K562 (cell line): ENCODE measurements around the gene RELCH. TPM values are rescaled to one million over a fixed set of nuclear protein-coding genes. Genes with fewer than 3 reads are reported as not detected.

Experiments
- ATAC-seq: fragments of 200-7000 bp; cut with Tn5 transposase; 3 replicates; pipeline ENCODE4 v1.9.1; 2020; ENCODE audit warnings: moderate library complexity
- BruUV-seq: library from RNA; stranded (reverse); fragments of 400-500 nt; replicated peaks from 2 replicates; lab custom pipeline; 2021; lab: Mats Ljungman, UMichigan
- CTCF ChIA-PET: fragments of 300-600 bp; formaldehyde crosslinking; extraction: SDS; loops from one replicate; lab custom pipeline; 2021; ENCODE audit warnings: low intra/inter-chr PET ratio; lab: Yijun Ruan, JAX
- POLR2A ChIA-PET: fragments of 300-600, 350-650 bp; sonication (Branson Sonifier 250); formaldehyde crosslinking; extraction: SDS; loops from one replicate; lab custom pipeline; 2021; ENCODE audit warnings: antibody characterized with exemption, inconsistent platforms; lab: Yijun Ruan, JAX
- DNase-seq, 4 experiments: peaks; one replicate each; pipeline versions ENCODE4 v3.0.0 to v3.0.0-alpha.2; 2011 to 2018; ENCODE audit warnings: low spot score in 3 of 4, mixed read lengths in 3 of 4; ENCODE audit errors: extremely low read depth in 1 of 4
- FAIRE-seq: peaks from 2 replicates; lab custom pipeline; 2011; peaks lifted over from hg19 to GRCh38; lab: Jason Lieb, UNC
- H2AFZ ChIP-seq: 2 replicates; pipeline ENCODE4 v1.6.0; 2011; ENCODE audit warnings: low read depth, low read length, control low read depth, inconsistent platforms
- H3K27ac ChIP-seq: fragments of 200-600 bp; 3 replicates; pipeline ENCODE4 v1.8.0; 2011; ENCODE audit warnings: low read depth, mild to moderate bottlenecking, control low read depth, inconsistent platforms, low read length, moderate library complexity, mixed read lengths; ENCODE audit errors: extremely low read depth
- H3K27me3 ChIP-seq, 2 experiments: fragments of 300-600 bp in 1 of 2; 2 replicates in 1 of 2; 3 replicates in 1 of 2; pipeline versions ENCODE4 v1.6.0 to v1.8.0; 2011; ENCODE audit warnings: inconsistent platforms in 2 of 2, low read length in 2 of 2, mild to moderate bottlenecking in 1 of 2, mixed read lengths in 1 of 2, moderate library complexity in 1 of 2; ENCODE audit not compliant: control insufficient read depth in 2 of 2, insufficient read depth in 2 of 2
- H3K36me3 ChIP-seq: fragments of 300-600 bp; 3 replicates; pipeline ENCODE4 v1.8.0; 2011; ENCODE audit warnings: mild to moderate bottlenecking, low read length, inconsistent platforms; ENCODE audit not compliant: control insufficient read depth, insufficient read depth
- H3K4me1 ChIP-seq, 2 experiments: fragments of 200-600 bp in 1 of 2; replicated peaks in 1 of 2; 2 replicates in 1 of 2; 3 replicates in 1 of 2; pipeline versions ENCODE4 v1.5.1 to v1.8.0; 2011; ENCODE audit warnings: inconsistent platforms in 2 of 2, low read length in 2 of 2, mild to moderate bottlenecking in 1 of 2, mixed read lengths in 1 of 2, moderate library complexity in 1 of 2; ENCODE audit not compliant: control insufficient read depth in 2 of 2, insufficient read depth in 2 of 2
- H3K4me2 ChIP-seq: 2 replicates; pipeline ENCODE4 v1.6.1; 2011; ENCODE audit warnings: low read length, control low read depth, inconsistent platforms, mixed read lengths; ENCODE audit not compliant: insufficient read depth
- H3K4me3 ChIP-seq: fragments of 200-600 bp; sonication (generic), shearing (Covaris generic); 2 replicates; pipeline ENCODE4 v1.5.1; 2016; ENCODE audit warnings: control low read depth, inconsistent platforms
- H3K79me2 ChIP-seq: fragments of 200-600 bp; 3 replicates; pipeline ENCODE4 v1.8.0; 2011; ENCODE audit warnings: low read length, inconsistent platforms; ENCODE audit not compliant: control insufficient read depth, insufficient read depth
- H3K9ac ChIP-seq, 2 experiments: 2 replicates each; pipeline versions ENCODE4 v1.6.0 to v1.6.1; 2011; ENCODE audit warnings: low read depth in 2 of 2, low read length in 2 of 2, control low read depth in 1 of 2, inconsistent platforms in 1 of 2, mild to moderate bottlenecking in 1 of 2, mixed read lengths in 1 of 2; ENCODE audit not compliant: insufficient read depth in 1 of 2
- H3K9me1 ChIP-seq: one replicate; pipeline ENCODE4 v1.6.0; 2011; ENCODE audit warnings: inconsistent platforms, mild to moderate bottlenecking, low read length, moderate library complexity; ENCODE audit not compliant: control insufficient read depth, insufficient read depth
- H3K9me3 ChIP-seq: replicated peaks from 2 replicates; pipeline ENCODE4 v1.5.1; 2011; ENCODE audit warnings: low read depth, low read length, inconsistent platforms; ENCODE audit not compliant: control insufficient read depth, insufficient read depth
- H4K20me1 ChIP-seq: replicated peaks from 2 replicates; pipeline ENCODE4 v1.6.1; 2011; ENCODE audit warnings: low read length, inconsistent platforms, mixed read lengths; ENCODE audit not compliant: control insufficient read depth, insufficient read depth
- CTBP1 ChIP-seq: fragments of 450-650 bp; IDR thresholded peaks from 2 replicates; pipeline ENCODE4 v1.6.1; 2016; ENCODE audit warnings: borderline replicate concordance
- CXXC5 ChIP-seq: fragments of 250-450 bp; sonication (Bioruptor Pico); IDR thresholded peaks from 2 replicates; pipeline ENCODE4 v1.8.0; 2022; ENCODE audit warnings: inconsistent platforms, mild to moderate bottlenecking, moderate library complexity
- DMBX1 ChIP-seq: fragments of 250-450 bp; sonication (Bioruptor Pico); IDR thresholded peaks from 2 replicates; pipeline ENCODE4 v1.8.0; 2022; ENCODE audit warnings: inconsistent platforms, mild to moderate bottlenecking, moderate library complexity, borderline replicate concordance
- ETS2 ChIP-seq: IDR thresholded peaks from 2 replicates; pipeline ENCODE4 v1.6.1; 2016; ENCODE audit warnings: borderline replicate concordance, missing genetic modification characterization, mild to moderate bottlenecking, moderate library complexity, missing compliant biosample characterization; ENCODE audit not compliant: poor library complexity, severe bottlenecking
- JUND ChIP-seq, 2 experiments: IDR thresholded peaks; 2 replicates in 1 of 2; 3 replicates in 1 of 2; pipeline ENCODE4 v1.6.1; 2011; ENCODE audit warnings: borderline replicate concordance in 2 of 2, low read depth in 2 of 2, low read length in 2 of 2, improper control_type of control experiment in 1 of 2, missing biosample characterization in 1 of 2, missing genetic modification characterization in 1 of 2, missing genetic modification reagents in 1 of 2
- LCOR ChIP-seq: sonication (generic); formaldehyde crosslinking; IDR thresholded peaks from 2 replicates; pipeline ENCODE4 v1.8.0; 2022; ENCODE audit warnings: mild to moderate bottlenecking, missing genetic modification reagents
- MLLT1 ChIP-seq, 2 experiments: fragments of 450-650 bp; IDR thresholded peaks; 2 replicates each; pipeline ENCODE4 v1.6.1; 2016
- MTA3 ChIP-seq: fragments of 450-650 bp; formaldehyde crosslinking; IDR thresholded peaks from 2 replicates; pipeline ENCODE4 v1.6.1; 2017; ENCODE audit warnings: mild to moderate bottlenecking, borderline replicate concordance
- NFE2 ChIP-seq: IDR thresholded peaks from 2 replicates; pipeline ENCODE4 v1.6.1; 2014; ENCODE audit warnings: antibody characterized with exemption, low read depth
- SRF ChIP-seq, 2 experiments: fragments of 250-450, 450-650 bp in 1 of 2; sonication (Bioruptor Pico) in 1 of 2; sonication (generic) in 1 of 2; formaldehyde crosslinking; IDR thresholded peaks; 2 replicates each; pipeline versions ENCODE4 v1.5.0 to v1.5.1; 2020 to 2022; ENCODE audit warnings: mild to moderate bottlenecking in 1 of 2, missing genetic modification reagents in 1 of 2
- TAF7 ChIP-seq: fragments of 450-650 bp; IDR thresholded peaks from 2 replicates; pipeline ENCODE4 v1.6.1; 2016; ENCODE audit warnings: missing genetic modification characterization, missing compliant biosample characterization
- TARDBP ChIP-seq: fragments of 450-650 bp; IDR thresholded peaks from 2 replicates; pipeline ENCODE4 v1.6.1; 2016
- TEAD2 ChIP-seq: fragments of 450-650 bp; IDR thresholded peaks from 2 replicates; pipeline ENCODE4 v1.6.1; 2016; ENCODE audit warnings: missing genetic modification characterization, control low read depth, missing compliant biosample characterization
- ZBTB1 ChIP-seq: sonication (generic); formaldehyde crosslinking; IDR thresholded peaks from 2 replicates; pipeline ENCODE4 v1.8.1; 2023; ENCODE audit warnings: missing genetic modification reagents, low read depth, mild to moderate bottlenecking, borderline replicate concordance
- ZNF232 ChIP-seq: sonication (generic); formaldehyde crosslinking; IDR thresholded peaks from 2 replicates; pipeline ENCODE4 v1.8.0; 2022; ENCODE audit warnings: mild to moderate bottlenecking, missing genetic modification reagents
- ZNF76 ChIP-seq: fragments of 250-450 bp; sonication (Bioruptor Pico); IDR thresholded peaks from 2 replicates; pipeline ENCODE4 v1.4.0; 2020; ENCODE audit warnings: mild to moderate bottlenecking, moderate library complexity, borderline replicate concordance
- WGBS: fragments of 100-300 bp; shearing (Covaris generic); methylation state at CpG from one replicate; pipeline ENCODE4 v1.1.6; 2016; ENCODE audit warnings: low coverage, mixed read lengths; ENCODE audit not compliant: insufficient coverage; ENCODE audit errors: missing lambda C conversion rate; 5-methylcytosine and 5-hydroxymethylcytosine counted together
- in situ Hi-C: fragments of 300-500 bp; cut with MboI; formaldehyde crosslinking; loops from 4 replicates; pipeline ENCODE4 v1.15.0; 2018; ENCODE audit warnings: inconsistent platforms, mixed read lengths
- intact Hi-C: fragments of 100-400 bp; cut with micrococcal nuclease; formaldehyde crosslinking; loops from 2 replicates; pipeline ENCODE4 v1.14.2; 2022
- polyA plus RNA-seq, 8 experiments: library from polyadenylated mRNA; depleted of rRNA in 4 of 8; stranded (reverse) in 5 of 8; unstranded in 3 of 8; fragments of >200 nt; fragmentation: Nextera tagmentation in 2 of 8; fragmentation: Illumina TruSeq in 1 of 8; extraction: Ambion mirVana in 2 of 8; extraction: Trizol in 1 of 8; gene quantifications; 2 replicates each; pipeline versions ENCODE4 v1.2.1 to v1.2.3, GENCODE V29; 2011 to 2014; ENCODE audit warnings: inconsistent platforms in 1 of 8, missing spikeins in 1 of 8
- total RNA-seq, 7 experiments: library from RNA; depleted of rRNA in 6 of 7; stranded (reverse); fragments of >200 nt in 6 of 7; fragmentation: Illumina TruSeq in 2 of 7; extraction: Trizol in 2 of 7; gene quantifications; 2 replicates each; pipeline versions ENCODE4 v1.2.1 to v1.2.3, GENCODE V29; 2011 to 2021; ENCODE audit warnings: low replicate concordance in 1 of 7
- TF ChIP-seq, protein P1 (sequence below): sonication (generic); formaldehyde crosslinking; IDR thresholded peaks from 2 replicates; pipeline ENCODE4 v1.8.0; 2022; ENCODE audit warnings: missing genetic modification reagents, mild to moderate bottlenecking, moderate library complexity, borderline replicate concordance
- TF ChIP-seq, protein P2 (sequence below): fragments of 250-450 bp; sonication (Bioruptor Pico); IDR thresholded peaks from 2 replicates; pipeline ENCODE4 v1.4.0; 2020; ENCODE audit warnings: mild to moderate bottlenecking, moderate library complexity

The RELCH gene
- total and polyA plus RNA-seq, 9 of the 15 experiments (the other 6 are each of a cell fraction or from before 2014, with no cell fraction given) = 1.4 to 13.6 (median 7.6) TPM

DNA sequence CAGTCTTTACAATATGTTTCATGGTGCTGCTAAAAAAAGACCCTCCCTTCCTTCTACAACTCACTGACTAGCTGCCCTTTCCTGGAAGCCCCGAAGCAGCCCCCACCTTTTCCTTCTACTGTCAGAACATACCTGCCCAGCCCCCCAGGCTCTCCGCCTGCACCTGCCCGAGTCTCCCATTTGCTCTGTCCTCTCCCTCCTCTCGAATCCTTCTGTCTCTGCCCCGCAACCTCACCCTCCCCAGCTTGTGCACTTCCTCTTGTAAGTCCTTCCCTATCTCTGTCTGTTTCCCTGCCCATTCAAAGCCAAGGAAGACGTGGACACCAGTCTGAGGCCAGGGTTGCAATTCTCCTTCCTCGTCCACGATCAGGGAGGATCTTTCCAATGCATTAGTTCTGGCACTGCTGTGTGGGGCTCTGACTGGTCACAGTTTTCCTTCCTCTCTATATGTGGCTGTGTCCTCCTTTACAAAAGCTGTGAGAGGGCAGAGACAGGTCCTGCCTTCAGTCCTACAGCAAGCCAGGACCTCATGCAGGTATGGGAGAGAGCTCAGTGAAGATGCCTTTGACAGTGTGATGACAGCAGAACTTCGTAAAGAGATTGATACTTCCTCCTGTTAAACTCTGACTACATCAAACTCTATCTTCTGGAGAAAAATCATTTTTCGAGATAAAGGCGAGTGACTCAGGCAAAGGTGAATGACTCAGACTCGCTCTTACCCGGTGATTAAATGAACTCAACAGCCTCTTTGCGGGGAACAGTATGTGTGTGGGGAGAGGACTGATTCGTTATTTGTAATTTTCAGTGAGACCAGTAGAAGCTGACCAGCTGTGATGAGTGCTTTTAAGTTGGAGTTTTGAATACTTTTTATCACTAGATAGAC, 152.3 kb downstream of the RELCH start:
- peak; percentile 57 for ATAC-seq
- Histone ChIP-seq H3K4me3 (no peak overlapping the region), H3K9ac (no peak overlapping the region), H3K4me2 (no peak overlapping the region), H4K20me1 (peaks cover 4% of the 10 kb centered on the region; the same call in 1 of the 2 replicates), H3K79me2 (no peaks in the 10 kb centered on the region), H3K27me3 (peaks cover 17 to 26% of the 10 kb centered on the region in 2 experiments; a peak in 4 of 5 replicates), H3K27ac (no peak overlapping the region), H2AFZ (no peak overlapping the region), H3K9me1 (no peaks in the 10 kb centered on the region), H3K9me3 (no peaks in the 10 kb centered on the region), H3K36me3 (no peaks in the 10 kb centered on the region), H3K4me1 (no peaks in the 10 kb centered on the region; a peak in 1 of 5 replicates)
- 1% methylated on average over 14 of the region's 15 CpGs for WGBS
- ChIA-PET POLR2A (no interaction called here), CTCF (no interaction called here)
- in situ Hi-C loops (no loop called here), intact Hi-C loops (no loop called here)
- DNase-seq = peak in 2 of 4 experiments; percentile 15 to 25
- no TSS peak for BruUV-seq
- FAIRE-seq = no peak
- no peak for TF ChIP-seq TARDBP
- no peak for TF ChIP-seq ZNF232 (CRISPR knock-in tag)
- TF ChIP-seq DMBX1 (CRISPR knock-in tag) = no peak
- peak; percentile 79 for TF ChIP-seq JUND (IDR thresholded peaks at IDR 0.05; ENCODE audit: borderline replicate concordance, low read depth, low read length)
- peak; percentile 73; the same call in 2 of the 3 replicates for TF ChIP-seq JUND (tag; IDR thresholded peaks at IDR 0.05; ENCODE audit: borderline replicate concordance, low read depth, low read length)
- TF ChIP-seq NFE2 = peak; percentile 58
- no peak for TF ChIP-seq CXXC5 (CRISPR knock-in tag)
- TF ChIP-seq TEAD2 (tag) = no peak
- TF ChIP-seq ZNF76 = no peak
- no peak for TF ChIP-seq LCOR (CRISPR knock-in tag)
- no peak for TF ChIP-seq MLLT1 (IDR thresholded peaks at IDR 0.05)
- no peak for TF ChIP-seq TAF7 (tag)
- TF ChIP-seq ZBTB1 (CRISPR knock-in tag) = no peak
- TF ChIP-seq SRF (CRISPR knock-in tag; IDR thresholded peaks at IDR 0.05) = no peak
- TF ChIP-seq CTBP1 = no peak
- TF ChIP-seq, protein P1, sequence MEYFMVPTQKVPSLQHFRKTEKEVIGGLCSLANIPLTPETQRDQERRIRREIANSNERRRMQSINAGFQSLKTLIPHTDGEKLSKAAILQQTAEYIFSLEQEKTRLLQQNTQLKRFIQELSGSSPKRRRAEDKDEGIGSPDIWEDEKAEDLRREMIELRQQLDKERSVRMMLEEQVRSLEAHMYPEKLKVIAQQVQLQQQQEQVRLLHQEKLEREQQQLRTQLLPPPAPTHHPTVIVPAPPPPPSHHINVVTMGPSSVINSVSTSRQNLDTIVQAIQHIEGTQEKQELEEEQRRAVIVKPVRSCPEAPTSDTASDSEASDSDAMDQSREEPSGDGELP (CRISPR knock-in tag) = no peak
- TF ChIP-seq, protein P2, sequence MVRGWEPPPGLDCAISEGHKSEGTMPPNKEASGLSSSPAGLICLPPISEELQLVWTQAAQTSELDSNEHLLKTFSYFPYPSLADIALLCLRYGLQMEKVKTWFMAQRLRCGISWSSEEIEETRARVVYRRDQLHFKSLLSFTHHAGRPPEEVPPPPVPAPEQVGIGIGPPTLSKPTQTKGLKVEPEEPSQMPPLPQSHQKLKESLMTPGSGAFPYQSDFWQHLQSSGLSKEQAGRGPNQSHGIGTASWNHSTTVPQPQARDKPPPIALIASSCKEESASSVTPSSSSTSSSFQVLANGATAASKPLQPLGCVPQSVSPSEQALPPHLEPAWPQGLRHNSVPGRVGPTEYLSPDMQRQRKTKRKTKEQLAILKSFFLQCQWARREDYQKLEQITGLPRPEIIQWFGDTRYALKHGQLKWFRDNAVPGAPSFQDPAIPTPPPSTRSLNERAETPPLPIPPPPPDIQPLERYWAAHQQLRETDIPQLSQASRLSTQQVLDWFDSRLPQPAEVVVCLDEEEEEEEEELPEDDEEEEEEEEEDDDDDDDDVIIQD (CRISPR knock-in tag) = no peak
- no peak for TF ChIP-seq ETS2 (tag)
- TF ChIP-seq MTA3 = no peak
